Keratinocyte (primary cell): ENCODE measurements around the gene SYNGR1.

Source experiments
- CTCF ChIP-seq, 3 experiments: IDR thresholded peaks in 1 of 3; conservative IDR thresholded peaks in 1 of 3; optimal IDR thresholded peaks in 1 of 3; 2 replicates in 2 of 3; 3 replicates in 1 of 3; pipeline versions ENCODE3 to v1.5.1; 2011; ENCODE audit warnings: low read length in 3 of 3, mild to moderate bottlenecking in 3 of 3, moderate library complexity in 2 of 3, control low read depth in 1 of 3, inconsistent platforms in 1 of 3; ENCODE audit not compliant: insufficient read depth in 2 of 3; ENCODE audit errors: extremely low read depth in 1 of 3
- EZH2 ChIP-seq: IDR thresholded peaks from one replicate; pipeline ENCODE4 v1.6.1; 2012; ENCODE audit warnings: inconsistent platforms, mild to moderate bottlenecking, low read length, moderate library complexity

DNA sequence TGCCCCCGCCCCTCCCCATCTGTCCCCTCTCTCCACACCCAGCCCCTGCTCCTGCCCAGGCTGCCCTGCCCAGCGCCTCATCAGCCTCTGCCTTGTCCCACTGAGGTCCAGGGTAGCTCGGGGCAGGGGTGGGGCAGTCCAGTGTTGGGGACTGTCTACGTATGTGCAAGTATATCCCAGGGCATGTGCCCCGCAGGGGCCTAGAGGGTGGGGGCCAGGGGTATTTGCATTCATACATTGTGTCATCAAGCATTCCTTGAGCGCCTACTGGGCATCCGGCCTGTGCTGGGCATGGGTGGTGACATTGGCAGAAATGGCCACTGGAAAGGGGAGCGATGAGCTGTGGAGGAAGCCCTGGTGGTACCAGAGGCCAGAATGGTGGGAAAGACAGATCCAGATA lies 32.1 kb downstream of the SYNGR1 start:
- TF ChIP-seq EZH2 = no peak
- no peak for TF ChIP-seq CTCF (optimal IDR thresholded peaks at IDR 0.05 in 1 of 3, IDR thresholded peaks at IDR 0.05 in 1 of 3, conservative IDR thresholded peaks at IDR 0.05 in 1 of 3; ENCODE audit: extremely low read depth in 1 of 3, insufficient read depth in 2 of 3, low read length in 3 of 3)
